ENCODE measurements around the gene RAD51D.

Gene RAD51D

GRCh38 chr17:35087731-35088355 lies 31.8 kb downstream of the RAD51D start:
- DNase-seq (ENCODE audit: low read depth) = peak; percentile 76

GRCh38 chr17:35086931-35087573 lies 32.6 kb downstream of the RAD51D start:
- peak overlapping the region; percentile 90 for H3K4me3 ChIP-seq (ENCODE audit: low read depth, low read length)
- peak; percentile 51 for DNase-seq (ENCODE audit: low read depth)

More at GRCh38 chr17:35087731-35088355, 31.8 kb downstream of the RAD51D start:
- TF ChIP-seq MAX (IDR thresholded peaks at IDR 0.05; ENCODE audit: low read depth, low read length) (0 out of 2 replicates have a peak, but pooled peaks have one; percentile 19), POLR2A (IDR thresholded peaks at IDR 0.05; ENCODE audit: extremely low read depth, insufficient read length) (no peak)
- peak overlapping the region; percentile 90 for H3K4me3 ChIP-seq (ENCODE audit: low read depth, low read length)

GRCh38 chr17:35086164-35086563 lies 33.5 kb downstream of the RAD51D start:
- H3K4me3 ChIP-seq (ENCODE audit: low read depth, low read length) = no peak overlapping the region
- no peak for DNase-seq (ENCODE audit: low read depth)
- TF ChIP-seq CTCF (IDR thresholded peaks at IDR 0.05; ENCODE audit: low read depth, low read length) (no peak), MYC (IDR thresholded peaks at IDR 0.05; ENCODE audit: low read depth, low read length) (no peak), POLR2A (IDR thresholded peaks at IDR 0.05; ENCODE audit: extremely low read depth, insufficient read length) (no peak), MAX (IDR thresholded peaks at IDR 0.05; ENCODE audit: low read depth, low read length) (no peak)

More at GRCh38 chr17:35086931-35087573, 32.6 kb downstream of the RAD51D start:
- TF ChIP-seq MYC (IDR thresholded peaks at IDR 0.05; ENCODE audit: low read depth, low read length) = no peak
- TF ChIP-seq MAX (IDR thresholded peaks at IDR 0.05; ENCODE audit: low read depth, low read length) = no peak
- no peak for TF ChIP-seq POLR2A (IDR thresholded peaks at IDR 0.05; ENCODE audit: extremely low read depth, insufficient read length)
- no peak for TF ChIP-seq CTCF (IDR thresholded peaks at IDR 0.05; ENCODE audit: low read depth, low read length)

- DNase-seq (ENCODE audit: low read depth) = no peak
- H3K4me3 ChIP-seq (ENCODE audit: low read depth, low read length) = no peak overlapping the region
Observed at GRCh38 chr17:35084987-35085386, 34.7 kb downstream of the RAD51D start.

GRCh38 chr17:35083071-35083470 lies 36.6 kb downstream of the RAD51D start:
- H3K4me3 ChIP-seq (ENCODE audit: low read depth, low read length) = no peak overlapping the region
- DNase-seq (ENCODE audit: low read depth) = no peak
- TF ChIP-seq MAX (IDR thresholded peaks at IDR 0.05; ENCODE audit: low read depth, low read length) (no peak), MYC (IDR thresholded peaks at IDR 0.05; ENCODE audit: low read depth, low read length) (no peak), POLR2A (IDR thresholded peaks at IDR 0.05; ENCODE audit: extremely low read depth, insufficient read length) (no peak), CTCF (IDR thresholded peaks at IDR 0.05; ENCODE audit: low read depth, low read length) (no peak)

More at GRCh38 chr17:35084987-35085386, 34.7 kb downstream of the RAD51D start:
- TF ChIP-seq CTCF (IDR thresholded peaks at IDR 0.05; ENCODE audit: low read depth, low read length) (no peak), MAX (IDR thresholded peaks at IDR 0.05; ENCODE audit: low read depth, low read length) (no peak), MYC (IDR thresholded peaks at IDR 0.05; ENCODE audit: low read depth, low read length) (no peak), POLR2A (IDR thresholded peaks at IDR 0.05; ENCODE audit: extremely low read depth, insufficient read length) (no peak)

- no peak for DNase-seq (ENCODE audit: low read depth)
- no peak overlapping the region for H3K4me3 ChIP-seq (ENCODE audit: low read depth, low read length)
Observed at GRCh38 chr17:35082073-35082657, 37.5 kb downstream of the RAD51D start.

More at GRCh38 chr17:35082073-35082657, 37.5 kb downstream of the RAD51D start:
- TF ChIP-seq POLR2A (IDR thresholded peaks at IDR 0.05; ENCODE audit: extremely low read depth, insufficient read length) (no peak), MYC (IDR thresholded peaks at IDR 0.05; ENCODE audit: low read depth, low read length) (no peak), MAX (IDR thresholded peaks at IDR 0.05; ENCODE audit: low read depth, low read length) (no peak), CTCF (IDR thresholded peaks at IDR 0.05; ENCODE audit: low read depth, low read length) (no peak)

All from NB4 (cell line).